ENCODE data around the gene SERPINA4.

SERPINA4 gene, protein sequence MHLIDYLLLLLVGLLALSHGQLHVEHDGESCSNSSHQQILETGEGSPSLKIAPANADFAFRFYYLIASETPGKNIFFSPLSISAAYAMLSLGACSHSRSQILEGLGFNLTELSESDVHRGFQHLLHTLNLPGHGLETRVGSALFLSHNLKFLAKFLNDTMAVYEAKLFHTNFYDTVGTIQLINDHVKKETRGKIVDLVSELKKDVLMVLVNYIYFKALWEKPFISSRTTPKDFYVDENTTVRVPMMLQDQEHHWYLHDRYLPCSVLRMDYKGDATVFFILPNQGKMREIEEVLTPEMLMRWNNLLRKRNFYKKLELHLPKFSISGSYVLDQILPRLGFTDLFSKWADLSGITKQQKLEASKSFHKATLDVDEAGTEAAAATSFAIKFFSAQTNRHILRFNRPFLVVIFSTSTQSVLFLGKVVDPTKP

DNA sequence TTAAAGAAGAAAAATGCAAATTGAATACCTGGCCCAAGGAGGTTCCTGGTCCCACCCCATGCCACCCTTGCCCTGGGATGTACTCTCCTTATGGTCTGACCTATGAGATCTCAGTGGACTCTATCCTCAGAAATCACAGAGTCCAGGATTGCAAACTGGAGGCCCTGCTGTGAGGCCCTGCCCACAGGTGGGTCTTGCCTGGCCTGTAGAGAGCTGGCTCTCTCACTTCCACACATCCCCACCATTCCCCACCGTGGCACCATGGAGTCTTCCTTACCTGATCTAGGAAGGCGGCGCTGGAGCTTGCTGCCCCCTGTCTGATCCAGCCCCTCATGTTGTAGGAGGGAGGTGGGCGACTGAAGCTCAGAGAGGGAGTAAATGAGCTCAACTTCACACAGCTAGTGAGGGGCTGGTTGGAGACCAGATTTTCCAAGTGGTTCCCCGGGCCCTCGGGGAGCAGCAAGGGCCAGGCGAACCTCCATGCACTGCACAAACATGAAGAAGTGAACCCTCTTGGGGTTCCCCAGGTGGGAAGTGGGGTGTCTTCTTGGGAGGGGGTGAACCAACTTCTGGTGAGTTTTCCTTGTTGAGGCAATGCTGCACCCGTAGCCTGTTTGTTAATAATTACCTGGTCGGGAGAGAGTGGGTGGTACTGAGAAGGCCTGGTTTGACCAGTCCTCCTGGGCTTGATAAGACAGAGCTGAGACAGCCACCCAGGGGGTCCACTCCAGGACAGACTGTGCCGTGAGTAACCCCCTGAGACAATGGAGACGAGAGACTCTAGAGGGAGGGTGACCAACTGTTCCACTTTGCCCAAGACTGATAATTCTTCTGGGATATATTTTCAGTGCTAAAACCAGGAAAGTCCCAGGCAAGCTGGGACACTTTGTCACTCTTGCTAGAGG is at the start of gene SERPINA4:
SERPINA4 (plus strand) TSS at position 692 of the 905 bp plus-strand sequence. CDS start 2,041 bp downstream, outside the sequence.
- Mint-ChIP-seq H3K9me3 (no peaks in the 10 kb centered on the region), H3K27me3 (ENCODE audit: low read depth) (no peaks in the 10 kb centered on the region), H3K27ac (no peak within 1 kb of the TSS), H3K4me3 (no peak within 1 kb of the TSS), H3K36me3 (ENCODE audit: low read depth) (no peaks in the 10 kb centered on the region), H3K4me1 (ENCODE audit: low read depth) (no peaks in the 10 kb centered on the region)
- DNase-seq (ENCODE audit: low spot score): no peak

DNA sequence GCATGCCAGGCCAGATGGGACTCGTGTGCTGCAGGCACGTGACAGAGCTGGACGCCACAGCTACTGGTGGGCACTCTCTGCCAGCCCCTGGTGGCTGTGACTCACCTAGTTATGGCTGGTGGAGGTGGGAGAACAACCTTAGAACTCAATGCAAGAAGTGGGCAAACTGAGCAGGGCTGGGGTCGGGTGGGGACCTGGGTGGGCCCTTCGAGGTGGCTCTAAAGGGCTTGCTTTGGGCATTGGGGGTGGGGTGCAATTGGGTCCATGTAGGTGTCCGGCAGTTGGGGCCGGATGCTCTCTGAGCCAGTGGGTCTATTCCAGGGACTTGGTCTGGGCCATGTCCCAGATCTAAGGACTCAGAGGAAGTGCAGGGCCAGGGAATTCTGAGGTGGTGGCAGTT is 46.9 kb upstream of the SERPINA4 start:
- Mint-ChIP-seq H3K9me3 (peaks cover 6% of the 10 kb centered on the region), H3K36me3 (ENCODE audit: low read depth) (no peaks in the 10 kb centered on the region), H3K4me1 (ENCODE audit: low read depth) (no peaks in the 10 kb centered on the region), H3K4me3 (no peak overlapping the region), H3K27me3 (ENCODE audit: low read depth) (no peaks in the 10 kb centered on the region), H3K27ac (no peak overlapping the region)
- DNase-seq (ENCODE audit: low spot score): no peak

DNA sequence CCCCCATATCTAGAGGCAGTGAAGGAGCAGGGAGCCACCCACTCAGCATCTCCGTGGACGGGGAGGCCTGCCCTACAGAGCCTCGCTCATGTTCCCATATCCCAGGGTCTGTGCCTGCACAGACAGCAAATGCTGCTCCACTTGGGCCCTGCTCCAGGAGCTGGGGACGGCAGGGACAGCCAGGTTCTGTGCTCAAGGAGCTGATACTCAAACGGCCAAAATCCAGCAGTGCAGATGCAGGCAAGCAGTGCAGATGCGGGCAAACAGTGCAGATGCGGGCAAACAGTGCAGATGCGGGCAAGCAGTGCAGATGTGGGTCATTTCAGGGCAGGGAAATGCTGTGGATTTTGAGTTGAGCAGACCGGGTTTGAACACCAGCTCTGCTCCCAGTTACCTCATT is 45.8 kb upstream of the SERPINA4 start:
- H3K9me3 Mint-ChIP-seq: peaks cover 12% of the 10 kb centered on the region
- no peak overlapping the region for H3K4me3 Mint-ChIP-seq

GRCh38 chr14:94515856-94516255 is 45.4 kb upstream of the SERPINA4 start:
- H3K27me3 Mint-ChIP-seq (ENCODE audit: low read depth): no peaks in the 10 kb centered on the region
- H3K36me3 Mint-ChIP-seq (ENCODE audit: low read depth): no peaks in the 10 kb centered on the region
- DNase-seq (ENCODE audit: low spot score): no peak
- H3K4me3 Mint-ChIP-seq: no peak overlapping the region
- no peaks in the 10 kb centered on the region for H3K4me1 Mint-ChIP-seq (ENCODE audit: low read depth)
- no peak overlapping the region for H3K27ac Mint-ChIP-seq
- peaks cover 12% of the 10 kb centered on the region for H3K9me3 Mint-ChIP-seq

More for the DNA sequence above, 45.8 kb upstream of the SERPINA4 start:
- DNase-seq (ENCODE audit: low spot score): no peak
- no peaks in the 10 kb centered on the region for H3K4me1 Mint-ChIP-seq (ENCODE audit: low read depth)
- H3K27ac Mint-ChIP-seq: no peak overlapping the region
- H3K36me3 Mint-ChIP-seq (ENCODE audit: low read depth): no peaks in the 10 kb centered on the region
- H3K27me3 Mint-ChIP-seq (ENCODE audit: low read depth): no peaks in the 10 kb centered on the region

GRCh38 chr14:94517248-94517640 is 44.0 kb upstream of the SERPINA4 start:
- Mint-ChIP-seq H3K9me3 (peaks cover 12% of the 10 kb centered on the region), H3K27ac (no peak overlapping the region), H3K27me3 (ENCODE audit: low read depth) (no peaks in the 10 kb centered on the region), H3K4me3 (no peak overlapping the region), H3K36me3 (ENCODE audit: low read depth) (no peaks in the 10 kb centered on the region), H3K4me1 (ENCODE audit: low read depth) (no peaks in the 10 kb centered on the region)
- no peak for DNase-seq (ENCODE audit: low spot score)

- H3K9me3 Mint-ChIP-seq: peaks cover 12% of the 10 kb centered on the region
- no peak overlapping the region for H3K4me3 Mint-ChIP-seq
- H3K36me3 Mint-ChIP-seq (ENCODE audit: low read depth): no peaks in the 10 kb centered on the region
- no peaks in the 10 kb centered on the region for H3K27me3 Mint-ChIP-seq (ENCODE audit: low read depth)
- H3K27ac Mint-ChIP-seq: no peak overlapping the region
- no peaks in the 10 kb centered on the region for H3K4me1 Mint-ChIP-seq (ENCODE audit: low read depth)
- no peak for DNase-seq (ENCODE audit: low spot score)
Measured at GRCh38 chr14:94517641-94518257, 43.5 kb upstream of the SERPINA4 start.

DNA sequence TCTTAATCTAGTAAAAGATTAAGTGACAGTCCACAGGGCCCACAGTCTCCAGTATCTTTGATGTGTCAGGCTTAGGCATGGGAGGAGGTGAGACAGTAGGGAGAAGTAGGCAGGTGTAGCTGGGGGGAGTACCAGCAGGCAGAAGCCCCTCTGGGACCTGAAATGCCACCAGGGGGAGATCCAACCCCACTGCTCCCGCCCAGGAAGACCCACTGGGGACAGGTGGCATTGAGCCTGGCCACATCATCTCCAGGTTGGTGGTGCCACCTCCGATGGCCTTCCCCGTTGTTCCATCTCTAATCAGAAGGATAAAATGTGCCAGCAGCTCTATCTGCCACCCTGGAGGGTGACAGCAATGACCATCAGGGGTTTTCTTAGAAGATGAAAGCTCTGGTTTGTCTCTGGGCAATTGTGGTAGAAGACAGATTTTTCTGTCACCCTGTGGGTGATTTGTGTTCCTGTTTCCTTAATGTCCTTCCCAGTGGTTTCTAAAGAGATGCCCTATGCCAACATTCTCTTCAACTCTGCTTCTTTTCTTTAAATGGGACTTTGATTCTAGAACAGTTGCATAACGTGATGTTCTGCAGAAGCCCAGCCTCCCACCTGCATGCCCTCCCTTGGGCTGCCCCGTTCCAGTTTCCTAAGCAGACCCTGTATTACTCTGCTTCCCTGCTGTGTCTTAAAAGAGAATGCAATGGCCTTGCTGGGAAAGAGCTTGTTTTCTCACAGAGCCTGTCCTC is 39.7 kb upstream of the SERPINA4 start:
- DNase-seq (ENCODE audit: low spot score): no peak
- no peaks in the 10 kb centered on the region for H3K27me3 Mint-ChIP-seq (ENCODE audit: low read depth)
- H3K4me1 Mint-ChIP-seq (ENCODE audit: low read depth): no peaks in the 10 kb centered on the region
- H3K27ac Mint-ChIP-seq: no peak overlapping the region
- H3K36me3 Mint-ChIP-seq (ENCODE audit: low read depth): no peaks in the 10 kb centered on the region
- peaks cover 12% of the 10 kb centered on the region for H3K9me3 Mint-ChIP-seq
- no peak overlapping the region for H3K4me3 Mint-ChIP-seq

- Mint-ChIP-seq H3K9me3 (peaks cover 12% of the 10 kb centered on the region), H3K36me3 (ENCODE audit: low read depth) (no peaks in the 10 kb centered on the region), H3K27ac (no peak overlapping the region), H3K27me3 (ENCODE audit: low read depth) (peaks cover 1% of the 10 kb centered on the region), H3K4me3 (no peak overlapping the region), H3K4me1 (ENCODE audit: low read depth) (no peaks in the 10 kb centered on the region)
- DNase-seq (ENCODE audit: low spot score): no peak
Measured at GRCh38 chr14:94522115-94522724, 39.0 kb upstream of the SERPINA4 start.

DNA sequence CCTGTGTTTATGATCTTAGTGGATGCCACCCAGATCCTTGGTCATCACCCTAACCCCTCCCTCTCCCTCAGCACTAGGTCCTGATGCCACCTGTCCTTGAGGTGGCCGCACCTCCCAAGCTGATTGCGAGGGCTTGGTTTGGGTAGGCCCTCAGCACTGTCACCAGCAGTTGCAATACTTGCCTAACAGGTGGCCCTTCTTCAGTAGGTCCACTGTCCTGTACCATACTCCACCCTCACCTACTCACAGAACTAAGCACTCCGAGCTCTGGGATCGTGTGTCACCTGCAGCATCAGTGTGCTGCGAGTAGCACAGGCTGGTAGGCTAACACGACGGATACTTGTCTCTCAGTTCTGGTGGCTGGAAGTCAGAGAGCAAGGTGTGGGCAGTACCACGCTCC is 38.0 kb upstream of the SERPINA4 start:
- Mint-ChIP-seq H3K4me1 (ENCODE audit: low read depth) (no peaks in the 10 kb centered on the region), H3K27me3 (ENCODE audit: low read depth) (peaks cover 3% of the 10 kb centered on the region)

GRCh38 chr14:94524093-94524492 is 37.1 kb upstream of the SERPINA4 start:
- H3K36me3 Mint-ChIP-seq (ENCODE audit: low read depth): no peaks in the 10 kb centered on the region
- H3K27ac Mint-ChIP-seq: no peak overlapping the region
- H3K27me3 Mint-ChIP-seq (ENCODE audit: low read depth): peaks cover 3% of the 10 kb centered on the region
- peaks cover 9% of the 10 kb centered on the region for H3K9me3 Mint-ChIP-seq
- H3K4me3 Mint-ChIP-seq: no peak overlapping the region
- DNase-seq (ENCODE audit: low spot score): no peak
- no peaks in the 10 kb centered on the region for H3K4me1 Mint-ChIP-seq (ENCODE audit: low read depth)

More for the DNA sequence above, 38.0 kb upstream of the SERPINA4 start:
- DNase-seq (ENCODE audit: low spot score): no peak
- Mint-ChIP-seq H3K36me3 (ENCODE audit: low read depth) (no peaks in the 10 kb centered on the region), H3K4me3 (no peak overlapping the region), H3K27ac (no peak overlapping the region), H3K9me3 (peaks cover 12% of the 10 kb centered on the region)

- H3K36me3 Mint-ChIP-seq (ENCODE audit: low read depth): no peaks in the 10 kb centered on the region
- no peak for DNase-seq (ENCODE audit: low spot score)
- H3K4me3 Mint-ChIP-seq: no peak overlapping the region
- H3K4me1 Mint-ChIP-seq (ENCODE audit: low read depth): no peaks in the 10 kb centered on the region
- no peak overlapping the region for H3K27ac Mint-ChIP-seq
- peaks cover 10% of the 10 kb centered on the region for H3K27me3 Mint-ChIP-seq (ENCODE audit: low read depth)
- H3K9me3 Mint-ChIP-seq: no peaks in the 10 kb centered on the region
Measured at GRCh38 chr14:94531187-94531586, 30.1 kb upstream of the SERPINA4 start.

GRCh38 chr14:94532447-94532846 is 28.8 kb upstream of the SERPINA4 start:
- Mint-ChIP-seq H3K27ac (no peak overlapping the region), H3K4me1 (ENCODE audit: low read depth) (no peaks in the 10 kb centered on the region), H3K36me3 (ENCODE audit: low read depth) (no peaks in the 10 kb centered on the region), H3K9me3 (no peaks in the 10 kb centered on the region), H3K27me3 (ENCODE audit: low read depth) (peaks cover 7% of the 10 kb centered on the region), H3K4me3 (no peak overlapping the region)
- no peak for DNase-seq (ENCODE audit: low spot score)

DNA sequence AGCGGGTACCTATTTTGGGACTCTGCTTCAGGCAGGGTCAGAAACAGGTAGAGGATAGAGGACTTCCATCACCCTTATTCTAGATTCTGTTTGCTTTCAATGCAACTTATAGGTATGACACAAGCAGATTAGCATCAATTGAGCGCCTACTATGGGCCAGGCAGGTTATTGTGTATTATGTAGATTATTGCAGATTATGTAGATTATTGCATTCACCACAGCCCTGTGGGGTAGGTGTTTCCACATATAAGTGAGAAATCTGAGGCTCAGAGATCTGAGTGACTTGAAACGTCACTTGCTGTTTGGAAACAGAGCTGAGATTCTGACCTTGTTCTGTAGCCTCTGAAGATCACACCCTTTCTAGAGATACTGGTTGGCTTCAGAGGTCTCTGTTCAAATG is 25.7 kb upstream of the SERPINA4 start:
- Mint-ChIP-seq H3K4me1 (ENCODE audit: low read depth) (no peaks in the 10 kb centered on the region), H3K9me3 (no peaks in the 10 kb centered on the region), H3K27me3 (ENCODE audit: low read depth) (peaks cover 7% of the 10 kb centered on the region), H3K4me3 (no peak overlapping the region), H3K27ac (no peak overlapping the region), H3K36me3 (ENCODE audit: low read depth) (no peaks in the 10 kb centered on the region)
- DNase-seq (ENCODE audit: low spot score): no peak

Measured in T-helper 2 cell treated with Interferon-gamma antibody and Interleukin-4, amounts not matched to agents 5 μg/mL and 100 μg/mL, for 36 hours (primary cell).